Activated T-cell treated with anti-CD3 and anti-CD28 coated beads, Interleukin-2, amount 50 U/mL, for 4 hours (primary cell): ENCODE measurements around the gene SNUPN. TPM values are rescaled to one million over a fixed set of nuclear protein-coding genes. Genes with fewer than 3 reads are reported as not detected.
"Not testable (repeated sequence)": the region's sequence is repeated elsewhere in the genome, so short reads cannot be mapped to it uniquely, and the experiment has no call there.

Source experiments
- ATAC-seq, 2 donors: fragments of 200-7000 bp; cut with Tn5 transposase; one replicate each; pipeline ENCODE4 v1.10.0; 2021
- DNase-seq: peaks from one replicate; pipeline ENCODE4 v3.0.0-alpha.2; 2020
- H3K27me3 Mint-ChIP-seq: one replicate; pipeline ENCODE4 v1.8.0; 2021; ENCODE audit warnings: low read depth, mixed read lengths
- H3K36me3 Mint-ChIP-seq: one replicate; pipeline ENCODE4 v1.8.0; 2022; ENCODE audit warnings: mixed read lengths; ENCODE audit not compliant: insufficient read depth
- H3K4me1 Mint-ChIP-seq: one replicate; pipeline ENCODE4 v1.8.0; 2021; ENCODE audit warnings: low read depth, mixed read lengths
- H3K4me3 Mint-ChIP-seq: one replicate; pipeline ENCODE4 v1.8.0; 2021; ENCODE audit warnings: mild to moderate bottlenecking, moderate library complexity, mixed read lengths
- H3K9me3 Mint-ChIP-seq: one replicate; pipeline ENCODE4 v1.8.0; 2021; ENCODE audit warnings: mixed read lengths
- total RNA-seq, 3 donors: library from RNA; stranded (reverse); gene quantifications; one replicate each; pipeline ENCODE4 v1.2.1, GENCODE V29; 2021

The SNUPN gene
- total RNA-seq, 3 donors from 2014 or later, result 32.1 to 35.7 (median 32.8) TPM

GRCh38 chr15:75647370-75648155 is 22.0 kb upstream of the SNUPN start, which contains the start of gene SNX33:
SNX33 (plus strand) TSS chr15:75647912; CDS start chr15:75649103, 1,191 bp downstream.
- ATAC-seq (peak; percentile 76), DNase-seq (peak; percentile 55)
- H3K4me1 Mint-ChIP-seq, result peaks cover 35% of the 10 kb centered on the region
- peak within 1 kb of the TSS; percentile 86 for H3K4me3 Mint-ChIP-seq
- peaks cover 4% of the 10 kb centered on the region for H3K27me3 Mint-ChIP-seq
- H3K36me3 Mint-ChIP-seq, result no peaks in the 10 kb centered on the region
- H3K9me3 Mint-ChIP-seq, result no peaks in the 10 kb centered on the region

- Mint-ChIP-seq H3K27me3 (peaks cover 4% of the 10 kb centered on the region), H3K4me1 (peaks cover 36% of the 10 kb centered on the region), H3K4me3 (peak overlapping the region; percentile 86), H3K36me3 (no peaks in the 10 kb centered on the region), H3K9me3 (no peaks in the 10 kb centered on the region)
- peak; percentile 12 to 19 for ATAC-seq
- DNase-seq, result no peak
Measured at GRCh38 chr15:75646944-75647364, 21.4 kb upstream of the SNUPN start.

- Mint-ChIP-seq H3K9me3 (no peaks in the 10 kb centered on the region), H3K4me1 (peaks cover 30% of the 10 kb centered on the region), H3K27me3 (peaks cover 4% of the 10 kb centered on the region), H3K4me3 (peak overlapping the region; percentile 86), H3K36me3 (no peaks in the 10 kb centered on the region)
- DNase-seq (no peak), ATAC-seq (no peak)
Measured at GRCh38 chr15:75646112-75646943, 20.8 kb upstream of the SNUPN start.

- DNase-seq, result no peak
- Mint-ChIP-seq H3K36me3 (no peaks in the 10 kb centered on the region), H3K4me3 (no peak overlapping the region), H3K4me1 (peaks cover 23% of the 10 kb centered on the region), H3K27me3 (peaks cover 4% of the 10 kb centered on the region), H3K9me3 (no peaks in the 10 kb centered on the region)
- ATAC-seq, result no peak
Measured at GRCh38 chr15:75644376-75644775, 18.9 kb upstream of the SNUPN start.

- Mint-ChIP-seq H3K27me3 (peaks cover under 1% of the 10 kb centered on the region), H3K36me3 (peaks cover 9% of the 10 kb centered on the region), H3K9me3 (no peaks in the 10 kb centered on the region), H3K4me3 (no peak overlapping the region), H3K4me1 (peaks cover 30% of the 10 kb centered on the region)
- ATAC-seq (no peak), DNase-seq (no peak)
Measured at GRCh38 chr15:75641603-75642002, 16.1 kb upstream of the SNUPN start.

GRCh38 chr15:75641179-75641503 is 15.6 kb upstream of the SNUPN start:
- Mint-ChIP-seq H3K36me3 (peaks cover 9% of the 10 kb centered on the region), H3K4me3 (peak overlapping the region; percentile 96), H3K4me1 (peaks cover 29% of the 10 kb centered on the region), H3K27me3 (no peaks in the 10 kb centered on the region), H3K9me3 (no peaks in the 10 kb centered on the region)
- DNase-seq (no peak), ATAC-seq (no peak)

GRCh38 chr15:75640483-75641178 is 15.1 kb upstream of the SNUPN start:
- peak overlapping the region; percentile 96 for H3K4me3 Mint-ChIP-seq

GRCh38 chr15:75639709-75640482 is 14.4 kb upstream of the SNUPN start, which contains the start of gene IMP3:
IMP3 (minus strand) TSS chr15:75640224; CDS start chr15:75640168, 56 bp downstream.
- ATAC-seq, result peak; percentile 94 to 95
- Mint-ChIP-seq H3K27me3 (no peaks in the 10 kb centered on the region), H3K36me3 (peaks cover 9% of the 10 kb centered on the region), H3K9me3 (no peaks in the 10 kb centered on the region), H3K4me3 (peak within 1 kb of the TSS; percentile 96), H3K4me1 (peaks cover 32% of the 10 kb centered on the region)
- DNase-seq, result peak; percentile 88

More at GRCh38 chr15:75640483-75641178, 15.1 kb upstream of the SNUPN start:
- Mint-ChIP-seq H3K4me1 (peaks cover 32% of the 10 kb centered on the region), H3K27me3 (no peaks in the 10 kb centered on the region), H3K36me3 (peaks cover 9% of the 10 kb centered on the region), H3K9me3 (no peaks in the 10 kb centered on the region)
- DNase-seq, result peak; percentile 37
- ATAC-seq, result peak; percentile 44

- Mint-ChIP-seq H3K9me3 (no peaks in the 10 kb centered on the region), H3K36me3 (peaks cover 9% of the 10 kb centered on the region), H3K27me3 (no peaks in the 10 kb centered on the region), H3K4me3 (peak overlapping the region; percentile 96), H3K4me1 (peaks cover 32% of the 10 kb centered on the region)
- DNase-seq, result no peak
- no peak for ATAC-seq
Measured at GRCh38 chr15:75639191-75639708, 13.7 kb upstream of the SNUPN start.

- Mint-ChIP-seq H3K27me3 (no peaks in the 10 kb centered on the region), H3K36me3 (peaks cover 9% of the 10 kb centered on the region), H3K9me3 (no peaks in the 10 kb centered on the region), H3K4me1 (peaks cover 30% of the 10 kb centered on the region), H3K4me3 (peak overlapping the region; percentile 96)
- no peak for DNase-seq
- ATAC-seq, result no peak
Measured at GRCh38 chr15:75637245-75638009, 11.9 kb upstream of the SNUPN start.

- Mint-ChIP-seq H3K4me1 (peaks cover 25% of the 10 kb centered on the region), H3K9me3 (no peaks in the 10 kb centered on the region), H3K36me3 (peaks cover 9% of the 10 kb centered on the region), H3K27me3 (no peaks in the 10 kb centered on the region), H3K4me3 (no peak overlapping the region)
- ATAC-seq (no peak), DNase-seq (no peak)
Measured at GRCh38 chr15:75636026-75636425, 10.5 kb upstream of the SNUPN start.

GRCh38 chr15:75633922-75634321 is 8.4 kb upstream of the SNUPN start:
- ATAC-seq, DNase-seq, H3K36me3 Mint-ChIP-seq, H3K27me3 Mint-ChIP-seq, H3K9me3 Mint-ChIP-seq, H3K4me3 Mint-ChIP-seq: not testable (repeated sequence)
- peaks cover 22% of the 10 kb centered on the region for H3K4me1 Mint-ChIP-seq

- H3K9me3 Mint-ChIP-seq, result no peaks in the 10 kb centered on the region
- DNase-seq (no peak), ATAC-seq (no peak)
- H3K4me1 Mint-ChIP-seq, result peaks cover 8% of the 10 kb centered on the region
- H3K27me3 Mint-ChIP-seq, result no peaks in the 10 kb centered on the region
- no peaks in the 10 kb centered on the region for H3K36me3 Mint-ChIP-seq
- H3K4me3 Mint-ChIP-seq, result no peak overlapping the region
Measured at GRCh38 chr15:75631935-75632334, 6.4 kb upstream of the SNUPN start.
